ENCODE data around the gene FOSL2.

FOSL2 gene

GRCh38 chr2:28397043-28397381 lies 4.4 kb downstream of the FOSL2 start:
- no peak for DNase-seq

- no peak for DNase-seq
These were observed 5.6 kb downstream of the FOSL2 start for GRCh38 chr2:28398101-28398834.

- no peak for DNase-seq
These were observed 6.6 kb downstream of the FOSL2 start for GRCh38 chr2:28399289-28399688.

- DNase-seq: no peak
These were observed 7.3 kb downstream of the FOSL2 start for GRCh38 chr2:28399956-28400355.

GRCh38 chr2:28400419-28400818 lies 7.8 kb downstream of the FOSL2 start:
- DNase-seq: no peak

- no peak for DNase-seq
These were observed 8.3 kb downstream of the FOSL2 start for GRCh38 chr2:28400921-28401320.

- DNase-seq: no peak
These were observed 8.8 kb downstream of the FOSL2 start for GRCh38 chr2:28401411-28401810.

GRCh38 chr2:28401948-28402550 lies 9.4 kb downstream of the FOSL2 start:
- no peak for DNase-seq

- DNase-seq: no peak
These were observed 10.8 kb downstream of the FOSL2 start for GRCh38 chr2:28403370-28403956.

- no peak for DNase-seq
These were observed 11.4 kb downstream of the FOSL2 start for GRCh38 chr2:28404086-28404485.

GRCh38 chr2:28405537-28405936 lies 12.9 kb downstream of the FOSL2 start:
- no peak for DNase-seq

GRCh38 chr2:28406276-28407096 lies 13.8 kb downstream of the FOSL2 start:
- DNase-seq: no peak

GRCh38 chr2:28407131-28407975 lies 14.7 kb downstream of the FOSL2 start:
- no peak for DNase-seq

GRCh38 chr2:28407976-28408690 lies 15.5 kb downstream of the FOSL2 start:
- no peak for DNase-seq

GRCh38 chr2:28408764-28409599 lies 16.3 kb downstream of the FOSL2 start:
- no peak for DNase-seq

GRCh38 chr2:28411166-28411755 lies 18.6 kb downstream of the FOSL2 start:
- no peak for DNase-seq

GRCh38 chr2:28411956-28412609 lies 19.4 kb downstream of the FOSL2 start:
- DNase-seq: no peak

GRCh38 chr2:28412625-28413151 lies 20.0 kb downstream of the FOSL2 start:
- no peak for DNase-seq

GRCh38 chr2:28413152-28413898 lies 20.7 kb downstream of the FOSL2 start:
- DNase-seq: no peak

Measured in GDM1 (cell line).